ACHN (cell line): Measurements from ENCODE around the gene LURAP1L.

Experiments used
- DNase-seq: peaks from one replicate; pipeline ENCODE4 v3.0.0-alpha.2; 2015
- in situ Hi-C: cut with HindIII; loops from 2 replicates; pipeline ENCODE4 v1.10.0; 2017; ENCODE audit warnings: low sequenced_read_pairs, low pct_ligation_motif_present, low pct_unique_long_range_greater_than_20kb

Gene LURAP1L

DNA sequence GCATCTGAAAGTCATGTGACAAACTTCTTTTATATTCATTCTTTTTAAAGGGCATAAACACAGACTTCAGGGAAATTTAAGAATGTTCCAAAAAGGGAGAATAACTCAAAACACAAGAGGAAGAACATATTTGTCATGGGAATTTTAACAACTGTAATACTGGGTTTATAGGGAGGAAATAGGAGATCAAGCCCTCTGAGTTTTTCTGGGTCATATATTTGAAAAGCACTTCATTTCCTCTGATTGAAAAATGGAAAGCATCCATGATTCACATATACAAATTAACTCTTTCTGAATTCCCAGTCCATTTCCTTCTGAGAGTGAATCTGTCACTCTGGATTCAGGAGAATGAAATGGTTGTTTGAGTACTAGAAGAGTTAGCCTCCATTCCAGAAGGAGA, 26.8 kb downstream of the LURAP1L start:
- in situ Hi-C loops: no loop called here

DNA sequence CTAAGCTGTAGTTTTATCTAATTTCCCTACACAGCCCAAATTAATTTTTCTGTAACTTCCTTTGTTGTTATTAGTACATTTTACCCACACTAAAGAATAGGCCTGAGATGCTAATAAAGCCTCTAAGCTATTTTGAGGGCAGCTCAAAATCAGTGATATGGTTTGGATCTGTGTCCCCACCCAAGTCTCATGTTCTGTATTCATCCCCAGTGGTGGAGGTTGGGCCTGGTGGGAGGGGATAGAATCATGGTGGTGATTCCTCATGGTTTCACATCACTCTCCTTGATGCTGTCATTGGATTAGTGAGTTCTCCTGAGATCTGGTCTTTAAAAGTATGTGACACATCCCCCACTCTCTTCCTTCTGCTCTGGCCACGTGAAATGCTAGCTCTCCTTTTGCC, 27.3 kb downstream of the LURAP1L start:
- in situ Hi-C loops: no loop called here
- DNase-seq: no peak

More for the DNA sequence above, 26.8 kb downstream of the LURAP1L start:
- DNase-seq: no peak

DNA sequence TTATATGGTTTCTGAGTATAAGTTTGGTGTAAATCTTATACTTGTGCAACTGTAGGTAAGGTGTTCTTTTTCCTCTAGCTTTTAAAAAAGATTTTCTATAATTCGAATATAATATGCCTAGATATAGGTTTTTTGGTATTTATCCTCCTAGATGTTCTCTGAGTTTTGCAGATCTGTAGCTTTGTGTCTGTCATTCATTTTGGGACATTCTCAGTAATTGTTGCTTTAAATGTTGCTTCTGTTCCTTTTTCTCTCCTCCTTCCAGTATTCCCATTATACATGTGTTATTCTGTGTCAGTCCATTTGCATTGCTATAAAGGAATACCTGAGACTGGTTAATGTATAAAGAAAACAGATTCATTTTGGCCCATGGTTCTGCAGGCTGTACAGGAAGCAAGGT, 33.7 kb downstream of the LURAP1L start:
- DNase-seq: no peak
- in situ Hi-C loops: no loop called here

DNA sequence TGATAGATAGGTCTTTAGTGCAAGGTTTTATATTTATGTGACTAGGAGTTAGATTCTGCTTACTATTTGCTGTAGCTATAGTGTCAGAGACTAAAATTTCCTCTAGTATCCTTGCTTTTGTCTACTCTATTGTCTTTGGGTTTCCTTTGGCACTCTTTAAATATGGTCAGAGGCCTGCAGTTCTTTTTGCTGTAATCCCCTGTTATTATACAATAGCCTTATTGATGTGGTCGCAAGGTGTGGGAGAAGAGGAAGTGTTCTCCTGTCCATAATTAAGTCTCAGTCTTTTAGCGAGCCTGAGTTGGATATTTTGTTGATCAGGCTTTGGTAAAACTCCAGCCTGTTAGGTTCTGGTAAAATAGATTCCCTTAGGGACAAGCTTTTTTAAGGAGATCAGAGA, 34.9 kb downstream of the LURAP1L start:
- in situ Hi-C loops: no loop called here
- DNase-seq: no peak

DNA sequence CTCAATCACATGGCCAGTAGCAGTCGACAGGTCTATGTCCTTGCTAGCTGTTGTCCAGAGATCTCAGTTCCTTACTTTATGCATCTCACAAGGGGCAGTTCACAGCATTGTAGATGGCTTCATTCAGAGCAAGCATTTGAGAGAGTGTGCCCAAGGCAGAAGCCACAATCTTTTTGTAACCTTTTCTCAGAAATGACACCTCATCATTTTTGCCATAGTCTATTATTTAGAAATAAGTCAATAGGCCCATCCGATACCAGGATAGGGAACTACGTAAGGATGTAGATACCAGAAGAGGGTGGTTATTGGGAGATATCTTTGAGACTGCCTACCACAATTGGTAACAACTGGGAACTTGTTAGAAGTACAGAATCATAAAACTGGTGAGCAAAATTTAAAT, 37.1 kb downstream of the LURAP1L start:
- in situ Hi-C loops: no loop called here
- no peak for DNase-seq

DNA sequence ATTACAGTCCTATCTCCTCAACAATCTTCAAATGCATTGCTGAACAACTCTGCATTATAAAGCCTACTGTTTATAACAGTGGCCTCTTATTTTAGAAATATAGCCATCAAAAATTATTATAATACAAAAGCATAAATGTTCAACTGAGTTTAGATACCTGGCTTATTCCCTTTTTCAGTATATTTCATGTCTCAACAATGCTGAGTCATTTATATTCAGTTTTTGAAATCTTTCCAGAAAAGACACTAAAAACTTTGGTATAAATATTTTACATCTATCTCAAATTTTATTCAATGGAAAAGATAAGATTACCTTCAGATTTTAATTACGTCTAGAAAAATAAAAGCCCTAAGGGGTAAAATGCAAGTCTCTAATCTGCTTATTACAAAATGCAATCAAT, 37.9 kb downstream of the LURAP1L start:
- in situ Hi-C loops: no loop called here
- DNase-seq: no peak

DNA sequence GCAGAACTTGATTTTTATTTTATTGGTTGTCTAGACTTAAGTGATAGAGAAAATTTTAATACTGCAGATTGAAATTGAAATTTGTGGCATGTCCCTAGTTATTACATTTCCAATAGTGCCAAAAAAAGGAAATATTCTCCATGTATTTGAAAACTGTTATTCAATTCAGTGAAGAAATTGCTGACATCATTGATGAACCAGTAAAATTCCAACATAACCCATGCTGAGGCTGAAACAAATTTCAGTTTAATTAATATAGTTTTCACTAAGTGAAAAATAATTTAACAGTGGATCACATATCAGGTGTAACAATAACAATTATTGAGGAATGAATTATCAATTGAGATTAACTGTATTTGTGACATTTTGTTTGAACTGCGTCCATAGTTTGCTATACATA, 38.7 kb downstream of the LURAP1L start:
- DNase-seq: no peak

DNA sequence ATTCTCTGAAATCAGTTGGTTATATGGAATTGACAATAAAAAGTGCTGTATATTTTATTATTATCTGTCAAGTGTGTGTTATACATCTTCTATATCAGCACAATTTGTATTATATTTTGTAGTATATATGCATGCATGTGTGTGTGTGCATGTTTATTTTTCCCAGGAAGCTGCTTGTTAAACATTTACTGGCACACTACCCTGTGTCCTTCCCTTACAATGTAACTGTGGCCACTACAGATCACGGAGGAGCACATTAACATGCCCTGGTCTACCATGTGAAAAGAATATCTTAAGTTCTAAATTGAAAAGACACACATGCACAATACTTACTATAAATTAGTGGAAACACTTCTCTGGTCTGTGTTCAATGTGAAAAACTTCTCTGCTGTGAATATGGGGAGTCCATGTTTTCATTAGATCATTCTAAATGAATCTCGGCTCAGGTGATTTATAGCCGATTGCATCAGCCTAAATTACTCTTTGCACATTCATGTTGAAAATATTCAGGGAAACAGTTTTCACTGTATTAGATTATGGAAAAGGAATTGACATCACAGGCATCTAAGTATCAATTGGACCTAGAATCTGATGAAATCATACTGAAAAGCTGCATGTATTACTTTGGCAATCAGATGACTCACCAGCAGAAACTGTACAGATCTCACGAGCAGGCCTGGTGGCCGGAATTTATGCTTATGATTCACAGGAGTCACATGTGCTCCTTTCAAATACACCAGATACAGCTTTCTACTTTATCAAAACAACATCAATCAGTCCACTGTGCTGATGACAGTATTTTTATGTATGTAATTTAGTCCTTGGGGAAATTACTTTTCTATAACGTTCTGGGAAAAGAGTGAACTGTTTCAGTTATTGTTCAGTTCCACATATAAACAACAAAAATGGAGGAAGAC, 39.4 kb downstream of the LURAP1L start:
- in situ Hi-C loops: no loop called here
- peak; percentile 94 for DNase-seq

More for the DNA sequence above, 38.7 kb downstream of the LURAP1L start:
- in situ Hi-C loops: no loop called here

DNA sequence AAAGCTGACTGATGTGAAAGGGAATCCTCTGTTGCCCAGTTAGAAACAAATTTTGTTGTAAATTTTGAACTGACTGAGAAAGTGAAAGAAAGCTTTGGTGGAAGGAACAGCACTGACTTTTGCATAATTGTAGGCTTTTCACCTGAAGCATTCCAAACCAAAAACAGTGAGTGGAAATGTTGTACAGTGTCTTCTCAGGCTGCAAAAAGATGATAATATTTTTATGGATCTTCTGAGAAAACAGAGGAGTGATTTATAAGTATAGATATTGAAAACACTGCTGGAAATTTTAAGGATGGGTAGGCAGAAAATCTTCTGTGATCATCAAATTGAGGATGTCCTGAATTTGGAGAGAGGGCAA, 40.0 kb downstream of the LURAP1L start:
- in situ Hi-C loops: no loop called here
- DNase-seq: no peak

DNA sequence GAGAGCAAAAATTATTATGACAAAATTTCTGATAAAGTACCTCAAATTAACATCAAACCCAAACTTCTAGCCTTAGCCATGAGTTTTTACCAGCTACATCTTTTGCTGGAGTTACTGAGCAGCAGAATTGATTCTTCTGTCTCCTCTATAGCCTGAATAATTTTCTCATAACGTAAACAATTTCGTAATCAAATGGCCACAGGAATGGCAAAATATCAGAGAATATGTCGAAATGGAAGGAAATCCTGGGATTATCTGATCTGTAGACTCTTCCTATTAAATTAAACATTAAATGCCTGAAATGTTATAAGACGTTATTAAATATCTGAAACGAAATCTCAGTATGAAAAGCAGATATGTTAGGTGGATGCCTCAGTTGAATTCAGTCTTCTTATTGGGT, 41.1 kb downstream of the LURAP1L start:
- in situ Hi-C loops: no loop called here
- DNase-seq: no peak

DNA sequence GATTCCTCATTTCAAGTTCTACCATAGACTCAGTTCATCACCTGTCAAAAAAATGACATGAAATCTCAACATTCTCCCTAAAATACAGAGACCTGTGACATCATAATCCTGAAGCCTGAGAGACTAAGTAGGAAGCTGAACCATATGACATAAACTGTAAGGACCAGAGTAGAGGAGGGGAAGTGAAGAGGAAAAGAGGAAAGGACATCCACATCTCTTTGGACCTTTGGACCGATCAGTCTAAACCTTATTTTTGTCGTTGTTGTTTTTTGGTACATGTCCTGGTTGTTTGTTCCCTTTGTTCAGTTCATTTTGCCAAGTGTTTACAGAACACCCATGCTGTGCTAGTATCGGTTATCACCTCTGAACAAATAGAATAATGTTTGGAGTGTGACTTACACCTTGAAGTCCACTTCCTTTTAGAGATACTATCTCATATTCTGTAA, 41.9 kb downstream of the LURAP1L start:
- in situ Hi-C loops: no loop called here
- no peak for DNase-seq

DNA sequence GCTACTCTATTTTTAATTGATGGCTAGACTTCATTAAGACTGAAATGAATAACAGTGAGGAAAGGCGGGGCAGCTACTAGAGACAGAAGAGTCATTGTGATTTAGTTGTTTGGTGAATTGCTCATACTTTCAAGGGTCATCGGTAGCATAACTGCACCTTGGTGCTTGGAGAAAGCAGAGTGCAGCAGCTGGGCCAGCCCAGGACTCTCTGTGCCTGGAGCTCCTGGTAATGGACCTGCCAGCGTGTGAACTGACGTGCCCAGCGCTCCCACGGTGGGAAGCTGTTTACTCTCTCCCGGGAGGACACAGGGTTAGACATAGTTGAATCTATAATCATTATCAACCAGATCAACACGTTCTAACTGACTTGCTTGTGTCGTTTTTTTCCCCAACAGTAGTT, 42.9 kb downstream of the LURAP1L start:
- no peak for DNase-seq
- in situ Hi-C loops: no loop called here

DNA sequence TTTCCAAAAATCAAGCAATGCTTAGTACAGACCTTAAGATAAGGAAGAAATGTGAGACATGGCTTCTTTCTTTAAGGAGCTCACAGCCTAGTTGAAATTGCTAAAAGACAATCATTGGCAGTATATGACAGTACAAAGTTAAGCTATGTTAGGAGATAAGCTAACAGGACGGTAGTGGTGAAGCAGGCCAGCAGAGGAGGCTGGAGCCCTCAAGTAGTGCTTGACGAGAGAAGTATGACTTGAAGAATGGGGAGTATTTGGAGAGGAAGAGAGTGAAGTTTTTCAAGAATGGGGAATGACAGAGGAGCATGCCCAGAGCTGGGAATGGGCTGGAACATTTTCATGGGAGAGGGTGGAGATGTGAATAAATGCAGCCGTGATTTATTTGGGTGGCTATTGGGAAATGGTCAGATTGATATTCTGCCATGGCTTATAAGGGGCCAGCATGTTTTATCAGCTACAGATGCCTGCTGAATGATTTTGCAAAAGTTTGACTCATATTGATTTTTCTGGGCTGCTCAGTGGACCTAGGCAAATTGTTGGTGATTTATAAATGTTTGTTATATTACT, 43.7 kb downstream of the LURAP1L start:
- DNase-seq: no peak
- in situ Hi-C loops: no loop called here

DNA sequence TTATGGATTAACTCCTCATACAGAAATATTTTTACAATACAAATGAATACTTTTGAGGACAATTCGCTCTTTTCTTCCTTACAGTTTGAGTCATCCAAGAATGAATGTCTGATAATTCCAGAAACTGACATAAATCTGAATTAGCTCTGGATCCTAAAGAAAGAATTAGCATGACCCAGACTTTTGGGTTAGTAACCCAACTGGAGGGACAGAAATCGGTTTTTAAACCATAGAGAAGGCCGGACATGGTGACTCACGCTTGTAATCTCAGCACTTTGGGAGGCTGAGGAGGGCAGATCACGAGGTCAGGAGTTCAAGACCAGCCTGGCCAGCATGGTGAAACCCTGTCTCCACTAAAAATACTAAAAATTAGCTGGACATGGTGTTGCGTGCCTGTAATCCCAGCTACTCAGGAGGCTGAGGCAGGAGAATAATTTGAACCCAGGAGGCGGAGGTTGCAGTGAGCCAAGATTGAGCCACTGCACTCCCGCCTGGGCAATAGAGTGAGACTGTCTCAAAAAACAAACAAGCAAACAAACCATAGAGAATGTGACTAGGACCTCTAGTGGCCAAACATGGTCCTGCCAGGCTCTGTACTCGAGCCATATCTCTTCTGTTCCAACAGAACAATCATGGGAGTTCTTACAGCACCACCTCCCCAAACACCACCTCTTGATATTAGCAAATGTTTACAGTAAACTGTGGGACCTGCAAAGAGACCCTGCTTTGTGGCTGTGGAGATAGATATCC, 44.8 kb downstream of the LURAP1L start:
- in situ Hi-C loops: no loop called here
- peak; percentile 24 for DNase-seq

DNA sequence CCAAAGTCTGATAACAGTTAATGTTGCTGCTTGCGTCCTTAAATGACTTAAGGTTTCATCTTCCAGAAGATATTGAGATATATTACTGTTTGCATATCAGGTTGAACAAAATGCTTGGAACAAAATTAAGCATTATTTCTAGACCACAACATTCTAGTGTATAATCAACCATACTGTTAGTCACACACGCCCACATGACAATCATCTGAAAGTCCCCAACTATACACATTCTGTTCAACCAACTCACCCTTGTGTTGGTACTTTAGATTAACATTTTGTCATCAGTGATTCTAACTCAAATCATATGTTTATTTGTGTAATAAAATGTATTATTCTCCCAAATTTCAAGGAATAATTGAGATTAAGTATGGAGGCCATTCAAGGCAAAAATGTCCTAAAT, 47.3 kb downstream of the LURAP1L start:
- in situ Hi-C loops: no loop called here
- DNase-seq: no peak

DNA sequence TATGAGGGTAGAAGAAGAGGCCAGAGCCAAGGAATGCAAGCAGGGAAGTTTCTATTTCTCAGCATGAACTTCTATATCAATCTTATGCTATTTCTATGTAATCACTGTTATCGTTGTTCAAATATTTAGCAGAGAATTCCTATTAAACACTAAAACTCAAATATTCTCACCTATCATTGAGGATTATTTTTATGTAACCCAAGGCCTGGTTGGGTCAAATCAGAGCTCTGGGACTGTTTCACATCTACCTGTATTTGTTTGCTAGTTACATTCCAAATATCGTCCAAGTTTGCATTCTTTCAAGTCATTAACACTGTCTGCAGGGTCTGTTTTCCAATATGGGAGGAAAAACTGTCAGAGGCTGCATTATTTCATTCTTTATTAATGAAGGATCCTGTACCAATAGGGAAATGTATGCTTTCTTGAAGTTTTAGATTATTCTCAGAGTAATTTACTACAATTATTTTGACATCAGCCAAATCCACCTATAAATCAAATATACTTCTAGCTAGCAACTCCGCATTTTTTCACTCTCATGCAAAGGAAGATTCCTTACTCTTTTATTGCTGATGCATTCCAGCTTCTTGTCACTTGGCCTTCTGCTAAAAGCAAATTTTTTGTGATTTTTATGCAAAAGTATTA, 52.2 kb downstream of the LURAP1L start:
- in situ Hi-C loops: no loop called here
- DNase-seq: no peak

DNA sequence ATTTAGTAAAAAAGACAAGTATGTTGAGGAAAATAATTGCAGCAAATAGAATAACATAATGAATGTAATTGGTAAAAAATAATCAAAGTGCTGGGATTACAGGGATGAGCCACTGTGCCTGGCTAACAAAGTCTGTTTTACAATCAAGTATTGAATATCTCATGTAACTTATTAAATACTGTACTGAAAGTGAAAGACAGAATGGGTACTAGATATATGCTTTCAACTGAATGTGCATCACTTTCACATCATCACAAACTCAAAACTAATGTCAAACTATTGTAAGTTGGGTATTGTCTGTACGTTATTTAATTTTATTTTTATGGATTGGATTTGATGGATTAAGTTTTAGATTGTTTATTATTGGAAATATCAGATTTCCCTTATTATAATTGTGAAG, 58.9 kb downstream of the LURAP1L start:
- no peak for DNase-seq
- in situ Hi-C loops: no loop called here

DNA sequence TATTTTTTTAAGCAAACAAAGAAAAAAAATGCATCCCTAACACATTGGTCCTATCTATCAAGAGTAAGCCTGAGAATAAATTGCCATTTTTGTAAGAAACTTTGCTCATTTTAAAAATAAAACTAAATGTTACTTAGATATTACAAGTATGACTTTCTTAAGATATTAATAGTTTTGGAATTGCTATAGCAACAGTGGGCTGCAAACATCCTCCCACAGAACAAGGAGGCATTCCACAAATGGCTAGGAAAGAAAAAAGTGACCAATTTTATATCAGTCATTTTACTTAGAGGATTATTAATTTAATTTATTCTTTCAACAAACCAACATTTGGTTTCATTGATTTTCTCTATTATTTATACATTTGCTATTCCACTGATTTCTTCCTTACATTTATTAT, 63.7 kb downstream of the LURAP1L start:
- in situ Hi-C loops: no loop called here
- no peak for DNase-seq

DNA sequence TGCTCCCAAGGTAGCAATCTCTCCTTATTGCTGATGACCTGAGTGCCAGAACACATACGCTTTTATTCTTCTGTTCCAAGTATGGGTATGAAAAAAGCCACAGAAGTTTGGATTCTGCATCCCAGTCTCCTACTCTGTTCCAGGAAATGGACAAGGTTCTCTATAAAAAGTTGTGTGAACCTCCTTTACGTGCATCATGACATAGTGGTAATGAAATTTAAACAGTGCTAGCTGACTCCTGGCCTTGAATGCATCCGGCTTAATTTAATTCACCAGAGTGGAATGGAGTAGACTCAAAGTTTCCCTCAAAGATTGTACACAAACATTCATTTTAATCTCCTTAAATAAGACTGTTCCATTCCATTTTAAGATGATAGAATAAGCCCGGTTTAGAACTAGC, 68.9 kb downstream of the LURAP1L start:
- in situ Hi-C loops: no loop called here
- DNase-seq: no peak
